HT1080 (cell line): ENCODE measurements around the gene ROR1. TPM values are rescaled to one million over a fixed set of nuclear protein-coding genes. Genes with fewer than 3 reads are reported as not detected.

Experiments used
- DNase-seq: peaks from one replicate; pipeline ENCODE4 v3.0.0-alpha.2; 2015; ENCODE audit warnings: low read depth
- total RNA-seq: library from RNA; depleted of rRNA; stranded (reverse); fragments of >200 nt; shearing (Covaris generic); gene quantifications from 2 replicates; pipeline ENCODE4 v1.2.3, GENCODE V29; 2014

The ROR1 gene
- total RNA-seq, 1 experiment from 2014 or later = 2.9 TPM

GRCh38 chr1:63821091-63822005 lies 47.5 kb downstream of the ROR1 start:
- DNase-seq = peak; percentile 72

DNA sequence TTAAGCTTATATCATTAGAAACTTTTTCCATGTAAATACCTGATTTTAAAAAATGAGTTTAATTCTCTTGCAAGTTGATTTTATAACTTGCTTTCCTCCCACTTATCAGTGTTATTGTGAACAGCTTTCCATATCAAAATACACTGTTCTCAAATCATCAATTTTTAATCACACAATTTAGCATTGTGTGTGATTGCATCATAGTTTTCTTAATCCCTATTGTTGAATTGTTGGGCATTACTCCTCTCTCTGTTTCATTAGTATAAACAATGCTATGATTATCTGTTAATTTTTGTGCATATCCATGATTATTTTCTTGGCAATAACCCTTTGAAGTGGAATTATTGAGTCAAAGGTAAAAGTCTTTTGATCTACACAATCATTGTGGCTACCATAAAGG lies 48.7 kb downstream of the ROR1 start:
- no peak for DNase-seq

GRCh38 chr1:63824451-63824850 lies 50.6 kb downstream of the ROR1 start:
- DNase-seq = no peak

DNA sequence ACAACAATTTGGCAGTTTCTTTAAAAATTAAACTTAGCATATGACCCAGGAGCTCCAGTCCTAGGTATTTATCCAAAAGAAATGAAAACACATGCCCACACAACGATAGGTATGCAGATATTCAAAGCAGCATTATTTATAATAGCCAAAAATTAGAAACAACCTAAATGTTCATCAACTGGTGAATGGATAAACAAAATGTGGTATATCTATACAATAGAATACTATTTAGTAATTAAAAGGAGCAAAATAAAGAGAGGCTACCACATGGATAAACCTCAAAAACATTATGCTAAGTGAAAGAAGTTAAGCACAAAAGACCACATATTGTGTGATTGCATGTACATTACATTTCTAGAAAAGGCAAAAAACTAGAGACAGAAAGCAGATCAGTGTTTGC lies 51.3 kb downstream of the ROR1 start:
- no peak for DNase-seq

DNA sequence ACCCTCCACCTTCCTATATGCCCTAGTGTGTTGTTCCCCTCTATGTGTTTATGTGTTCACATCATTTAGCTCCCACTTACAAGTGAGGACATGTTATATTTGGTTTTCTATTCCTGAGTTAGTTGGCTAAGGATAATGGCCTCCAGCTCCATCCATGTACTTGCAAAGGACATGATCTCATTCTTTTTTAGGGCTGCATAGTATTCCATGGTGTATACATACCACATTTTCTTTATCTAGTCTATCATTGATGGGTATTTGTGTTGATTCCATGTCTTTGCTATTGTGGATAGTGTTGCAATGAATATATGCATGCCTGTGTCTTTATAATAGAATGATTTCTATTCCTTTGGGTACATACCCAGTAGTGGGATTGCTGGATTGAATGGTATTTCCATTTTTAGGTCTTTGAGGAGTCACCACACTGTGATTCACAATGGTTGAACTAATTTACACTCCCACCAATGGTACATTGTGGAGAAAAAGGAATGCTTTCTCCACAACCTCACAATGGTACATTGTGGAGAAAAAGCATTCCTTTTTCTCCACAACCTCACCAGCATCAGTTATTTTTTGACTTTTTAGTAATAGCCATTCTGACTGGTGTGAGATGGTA lies 52.5 kb downstream of the ROR1 start:
- DNase-seq = peak; percentile 44

DNA sequence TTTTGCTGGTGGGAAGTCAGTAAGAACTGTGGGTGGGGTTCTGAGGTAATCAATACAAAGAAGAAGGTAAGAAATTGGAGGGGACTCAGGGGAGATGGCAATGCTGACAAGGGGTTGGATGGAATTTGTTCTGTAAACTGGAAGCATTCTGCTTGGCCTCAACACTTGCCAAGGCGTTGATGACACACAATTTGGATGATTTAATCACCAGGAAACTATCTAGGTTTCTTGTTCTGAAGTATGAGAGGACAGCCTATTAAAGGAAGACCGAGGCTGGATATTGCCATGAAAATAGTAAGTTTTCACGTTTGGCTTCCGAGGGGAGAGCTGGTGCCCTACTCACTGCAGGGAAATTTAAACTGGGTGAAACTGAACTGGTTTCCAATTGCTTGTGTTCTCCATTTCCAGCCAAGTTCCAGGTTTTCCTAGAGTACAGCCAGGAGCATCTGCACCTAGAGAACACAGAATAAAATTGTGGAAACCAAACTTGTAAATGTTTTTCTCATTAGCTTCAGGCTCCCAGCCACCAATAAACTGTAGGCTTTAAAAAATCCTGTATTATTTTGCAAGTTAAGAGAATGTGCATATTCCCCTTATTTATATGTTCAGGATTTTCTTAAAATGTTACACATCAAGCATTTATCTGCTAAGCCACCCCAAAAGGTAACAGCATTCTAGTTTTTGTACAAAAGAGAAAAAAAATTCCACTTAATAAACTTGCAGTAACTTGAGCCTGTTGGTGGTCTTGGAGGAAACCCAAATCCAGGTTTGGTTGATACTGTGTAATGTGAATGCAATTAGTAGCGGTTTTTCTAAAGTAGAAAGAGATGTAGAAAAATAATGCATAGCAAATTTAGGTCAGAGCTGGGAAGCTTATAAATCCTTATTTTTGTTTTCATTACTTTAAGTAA lies 53.8 kb downstream of the ROR1 start:
- DNase-seq = peak; percentile 35

GRCh38 chr1:63828322-63829044 lies 54.7 kb downstream of the ROR1 start:
- no peak for DNase-seq

DNA sequence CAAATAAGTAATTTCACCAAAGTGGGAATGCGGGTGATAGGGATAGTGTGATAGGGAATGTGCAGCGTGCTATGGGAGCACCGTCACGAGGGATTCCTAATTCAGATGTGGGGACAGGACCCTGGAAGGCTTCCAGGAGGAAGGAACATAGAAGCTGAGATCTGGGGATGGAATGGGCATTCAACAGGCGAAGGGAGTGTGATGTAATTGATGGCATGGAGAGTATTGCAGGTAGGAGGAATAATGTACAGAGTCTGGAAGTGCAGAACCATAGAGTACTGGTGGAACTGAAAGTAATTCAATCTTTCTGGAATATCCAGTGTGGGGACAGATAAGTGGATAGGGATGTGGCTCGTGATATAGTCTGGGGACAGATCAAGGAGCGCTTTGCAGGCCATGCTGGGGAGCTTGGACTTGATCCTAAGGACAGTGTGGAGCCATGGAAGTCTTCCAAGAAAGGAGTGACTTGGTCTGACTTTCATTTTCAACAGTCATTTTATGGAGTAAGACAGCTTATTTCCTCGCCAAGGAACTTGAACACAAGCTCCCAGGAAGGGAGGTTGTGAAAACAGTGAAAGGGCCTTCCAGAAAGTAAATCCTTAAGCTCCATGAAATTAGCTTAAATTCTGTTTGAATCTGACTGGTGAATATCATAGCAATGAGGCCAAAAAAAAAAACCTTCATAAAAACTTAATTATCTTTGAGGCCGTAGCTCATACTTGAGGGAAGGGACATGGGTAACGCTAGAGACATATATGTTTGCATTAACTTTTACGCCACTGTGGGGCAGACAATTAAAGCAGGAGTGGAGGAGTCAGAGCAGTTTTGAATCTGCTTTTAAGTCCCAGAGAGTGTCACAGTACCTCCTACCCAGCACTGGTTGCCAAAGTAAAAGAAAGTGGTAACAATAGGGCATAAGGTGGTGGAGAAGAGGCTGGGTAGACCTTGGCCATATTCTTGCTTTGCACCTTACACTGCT lies 55.8 kb downstream of the ROR1 start:
- DNase-seq = no peak

GRCh38 chr1:63831409-63831808 lies 57.6 kb downstream of the ROR1 start:
- DNase-seq = no peak

DNA sequence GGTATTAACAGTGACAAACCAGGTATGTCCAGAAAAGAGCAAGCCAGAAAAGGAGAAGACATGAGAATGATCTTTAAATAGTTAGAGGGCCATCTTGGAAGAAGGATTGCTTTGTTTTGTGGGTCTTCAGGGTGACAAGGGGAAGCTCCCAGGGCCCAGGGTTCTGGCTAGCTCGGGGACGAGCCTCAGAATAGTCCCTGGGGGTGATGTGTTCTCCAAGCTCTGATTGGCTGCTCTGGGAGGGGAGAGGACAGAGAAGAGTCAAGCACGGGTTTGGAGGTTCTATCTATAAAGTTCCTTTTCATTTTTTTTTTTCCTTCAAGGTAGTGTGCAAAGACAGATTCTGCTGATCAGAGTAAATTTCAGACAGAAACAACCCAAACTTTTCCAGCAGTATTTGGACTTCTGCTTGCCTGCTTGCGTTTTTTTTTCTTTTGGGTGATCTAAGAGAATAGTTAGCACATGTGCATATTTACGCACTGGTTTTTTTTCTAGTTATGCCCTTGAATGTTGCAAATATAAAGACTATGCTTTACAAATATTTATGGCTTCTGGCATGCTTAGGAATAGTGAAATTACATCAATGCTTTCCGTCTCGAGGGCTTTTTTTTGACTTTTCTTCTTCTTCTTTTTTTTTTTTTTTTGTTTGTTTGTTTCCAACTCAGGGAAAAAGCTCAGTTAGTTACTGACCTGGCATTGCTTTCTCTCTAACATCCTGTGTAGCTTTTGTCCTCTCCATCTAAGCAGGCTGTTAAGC lies 59.7 kb downstream of the ROR1 start:
- no peak for DNase-seq

DNA sequence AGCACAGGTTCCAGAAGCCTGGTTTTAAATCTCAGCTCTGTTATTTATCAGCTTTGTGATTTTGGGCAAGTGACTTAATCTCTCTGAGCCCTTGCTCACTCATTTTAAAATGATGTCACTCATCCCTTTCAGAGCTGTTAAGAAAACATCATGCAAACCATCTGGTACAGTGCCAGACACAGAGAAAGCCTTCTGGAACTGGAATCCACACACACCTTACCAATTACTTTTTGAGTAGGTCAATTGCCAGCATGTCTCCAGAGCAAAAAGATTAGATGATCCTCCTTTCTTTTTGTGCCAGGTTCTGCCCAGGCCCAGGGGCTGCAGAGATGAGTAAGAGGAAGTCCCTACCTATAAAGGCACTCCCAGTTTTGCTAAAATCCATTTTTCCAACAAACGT lies 61.3 kb downstream of the ROR1 start:
- DNase-seq = no peak

DNA sequence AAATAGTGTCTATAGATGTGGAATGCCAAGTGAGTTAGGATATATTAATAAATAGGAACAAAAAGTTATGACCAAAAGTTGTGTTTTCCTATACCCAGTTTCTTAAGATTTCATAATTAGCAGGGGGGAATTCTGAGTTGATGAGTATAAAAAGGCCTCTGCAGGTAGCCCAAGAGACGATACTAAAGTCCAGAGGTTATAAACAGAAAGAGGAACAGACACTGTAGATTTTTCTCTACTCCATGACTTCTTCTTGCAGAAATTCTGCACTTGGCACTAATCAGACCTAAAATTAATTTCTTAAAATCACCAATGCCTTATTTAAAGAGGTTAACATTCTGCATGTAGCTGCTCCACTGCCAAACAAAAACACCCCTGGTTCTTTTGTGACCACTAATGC lies 62.6 kb downstream of the ROR1 start:
- DNase-seq = no peak

DNA sequence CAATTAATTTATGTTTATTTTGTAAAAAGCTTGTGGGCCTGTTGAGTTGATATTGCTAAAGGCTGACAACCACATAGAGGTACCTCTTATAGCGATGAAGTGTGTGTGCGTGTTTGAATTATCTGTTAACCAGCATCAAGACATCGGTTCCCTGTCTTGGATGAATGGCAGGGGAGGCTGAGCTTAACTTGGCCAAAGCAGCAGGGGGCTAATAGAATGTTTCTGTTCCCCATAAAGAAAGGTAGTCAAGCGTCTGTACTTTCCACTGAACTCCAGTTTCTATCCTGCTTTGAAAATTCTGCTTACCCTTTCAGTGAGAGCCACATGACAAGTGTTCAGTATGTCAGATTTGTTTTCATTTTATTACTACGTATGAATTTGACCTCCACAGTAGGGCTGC lies 63.0 kb downstream of the ROR1 start:
- DNase-seq = no peak

DNA sequence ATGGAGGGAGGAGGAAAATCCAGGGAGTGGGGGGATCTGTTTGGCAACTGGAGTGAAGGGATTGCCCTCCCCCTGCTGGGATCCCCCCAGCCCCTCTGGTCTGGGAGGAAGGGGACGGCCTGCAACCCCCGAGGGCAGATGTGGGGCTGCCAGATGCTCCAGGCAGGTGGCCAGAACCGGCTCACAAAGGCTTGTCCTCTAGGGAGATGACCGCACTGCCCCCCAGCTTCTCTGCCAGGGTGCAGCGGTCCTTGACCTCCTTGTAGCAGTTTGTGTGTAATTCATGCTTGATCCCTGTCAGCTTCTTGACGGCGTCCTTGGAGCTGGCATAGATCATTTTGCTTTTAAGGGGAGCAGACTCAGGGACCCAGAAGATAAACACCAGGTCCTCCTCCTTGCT lies 69.2 kb downstream of the ROR1 start:
- DNase-seq = no peak

- no peak for DNase-seq
Observed at GRCh38 chr1:63843884-63844283, 70.1 kb downstream of the ROR1 start.

- no peak for DNase-seq
Observed at GRCh38 chr1:63845346-63845745, 71.5 kb downstream of the ROR1 start.

DNA sequence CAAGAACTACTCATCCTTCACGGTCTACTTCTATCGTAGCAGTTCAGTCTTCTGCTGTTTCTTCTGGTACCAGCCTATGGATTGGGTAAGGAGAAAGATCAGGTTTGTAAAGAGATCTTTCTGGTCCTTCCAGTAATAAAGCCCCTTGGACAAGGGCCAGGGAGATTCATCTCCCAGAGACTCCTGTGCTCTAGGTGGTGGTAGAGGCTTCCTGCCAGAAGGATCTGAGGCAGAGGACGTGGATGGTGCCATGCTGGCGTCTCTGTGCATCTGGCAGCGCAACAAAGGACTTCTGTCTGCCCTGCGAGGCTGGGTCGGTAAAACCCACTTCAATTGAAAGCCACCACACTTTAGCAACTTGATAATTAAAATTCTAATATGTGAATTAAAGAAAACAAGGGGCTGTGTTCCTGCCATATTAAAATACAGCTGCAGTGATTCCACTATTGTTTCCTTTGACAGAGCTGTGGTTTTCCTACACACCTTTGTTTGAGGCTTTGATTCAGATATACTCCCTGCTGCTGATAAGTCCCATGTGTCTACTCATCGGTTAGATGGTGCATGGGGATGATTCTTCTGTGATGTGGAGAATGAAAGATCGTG lies 73.6 kb downstream of the ROR1 start:
- DNase-seq = no peak

- no peak for DNase-seq
Observed at GRCh38 chr1:63848733-63849132, 74.9 kb downstream of the ROR1 start.

- no peak for DNase-seq
Observed at GRCh38 chr1:63849149-63849548, 75.3 kb downstream of the ROR1 start.
